Heart left ventricle (tissue), 16 donors: ENCODE results near the gene ATP1A1. TPM values are rescaled to one million over a fixed set of nuclear protein-coding genes. Genes with fewer than 3 reads are reported as not detected.

Source experiments
- ATAC-seq, 4 donors: fragments of 200-7000 bp; cut with Tn5 transposase; one replicate each; pipeline ENCODE4 v1.9.1; 2020 to 2022; ENCODE audit warnings: moderate library complexity in 4 of 4, mild to moderate bottlenecking in 3 of 4, moderate number of reproducible peaks in 1 of 4
- DNase-seq, 5 donors: peaks; one replicate each; pipeline ENCODE4 v3.0.0-alpha.2; 2020
- H3K27ac ChIP-seq, 12 donors: fragments of 200-600 bp; sonication (generic) in 4 of 12; one replicate each; pipeline versions ENCODE4 v1.5.0 to v1.8.0; 2016 to 2022; ENCODE audit warnings: mild to moderate bottlenecking in 2 of 12
- H3K27me3 ChIP-seq, 9 donors: fragments of 200-600 bp; sonication (generic) in 2 of 9; one replicate each; pipeline versions ENCODE4 v1.5.1 to v1.8.0; 2016 to 2022; ENCODE audit warnings: mild to moderate bottlenecking in 3 of 9
- H3K36me3 ChIP-seq, 9 donors: fragments of 200-600 bp; sonication (generic) in 2 of 9; one replicate each; pipeline versions ENCODE4 v1.5.0 to v1.8.0; 2018 to 2022; ENCODE audit warnings: mild to moderate bottlenecking in 2 of 9
- H3K4me1 ChIP-seq, 12 donors: fragments of 200-600 bp; sonication (generic) in 4 of 12; one replicate each; pipeline versions ENCODE4 v1.5.0 to v1.8.0; 2016 to 2022; ENCODE audit warnings: mild to moderate bottlenecking in 3 of 12
- H3K4me3 ChIP-seq, 12 donors: fragments of 200-600 bp; sonication (generic) in 4 of 12; one replicate each; pipeline versions ENCODE4 v1.5.0 to v1.8.0; 2017 to 2022; ENCODE audit warnings: mild to moderate bottlenecking in 9 of 12, moderate library complexity in 4 of 12
- H3K9me3 ChIP-seq, 12 donors: fragments of 200-600 bp; sonication (generic) in 4 of 12; one replicate each; pipeline versions ENCODE4 v1.5.0 to v1.8.0; 2016 to 2022; ENCODE audit warnings: mild to moderate bottlenecking in 1 of 12
- POLR2A ChIP-seq, 2 donors: fragments of 450-650 bp; IDR thresholded peaks; one replicate each; pipeline ENCODE4 v1.6.1; 2017; ENCODE audit warnings: antibody characterized with exemption in 2 of 2, mild to moderate bottlenecking in 2 of 2, moderate library complexity in 2 of 2
- WGBS, 4 donors: extraction: QIAGEN DNeasy Blood & Tissue Kit in 2 of 4; methylation state at CpG; one replicate each; pipeline versions ENCODE4 v1.1.5 to v1.1.7; 2013 to 2018; 5-methylcytosine and 5-hydroxymethylcytosine counted together
- intact Hi-C, 10 donors: fragments of 100-400 bp; cut with DNase I; formaldehyde crosslinking; loops; one replicate each; pipeline versions ENCODE4 v1.11.1 to v1.14.2; 2022
- polyA plus RNA-seq, 2 donors: library from polyadenylated mRNA; stranded (reverse); fragments of 200-250 nt; gene quantifications; one replicate each; pipeline ENCODE4 v1.2.3, GENCODE V29; 2013
- total RNA-seq, 9 donors: library from RNA; depleted of rRNA in 2 of 9; stranded (reverse); fragments of >200 nt in 2 of 9; fragmentation: NEBNext Ultra II Directional in 3 of 9; extraction: Animal tissue kit (Norgen Biotek cat#: 25700) in 3 of 9; gene quantifications; one replicate each; pipeline versions ENCODE4 v1.1.0 to v1.2.4, GENCODE V29; 2016 to 2023
- TF ChIP-seq, protein P1 (sequence below), 12 donors: fragments of 200-600 bp; sonication (generic) in 4 of 12; IDR thresholded peaks; one replicate each; pipeline versions ENCODE4 v1.5.0 to v1.8.0; 2018 to 2022; ENCODE audit warnings: antibody characterized with exemption in 12 of 12, mild to moderate bottlenecking in 5 of 12
- donor health status: ischemic (EF 13 %, LVEDD 7.1; RV severe dilation, severe dysfunction).
- donor health status: healthy with polysubstance abuse.
- donor health status: DM: no; HTN: yes; CAD: no.
- donor health status: DM: no; HTN: no; CAD: no.
- donor health status: ischemic (EF 25% LVEDD 6.9; RV normal size, moderate dysfunction).
- donor health status: ischemic (EF 25% LVEDD 5.7; RV mildly dilated, moderate dysfunction).
- donor health status: healthy.
- donor health status: DM: yes; HTN: yes; CAD: no.
- donor health status: ischemic (EF 35%, LVEDD 5.7; RV mildly dilated, moderate dysfunction).
- donor health status: nonischemic (EF 11% LVEDD 7.7; RV severe dilation, severe dysfunction).
- donor health status: DM: yes; HTN: yes; CAD: no.
- donor health status: PGD.
- donor health status: ischemic (EF 29% LVEDD 5.4; RV normal size, mild dysfunction).
- donor health status: nonischemic (EF 23%, LVEDD 6.1; RV moderate dilation, normal function).

The ATP1A1 gene
- total and polyA plus RNA-seq, 11 donors, result 115 to 896 (median 241) TPM

DNA sequence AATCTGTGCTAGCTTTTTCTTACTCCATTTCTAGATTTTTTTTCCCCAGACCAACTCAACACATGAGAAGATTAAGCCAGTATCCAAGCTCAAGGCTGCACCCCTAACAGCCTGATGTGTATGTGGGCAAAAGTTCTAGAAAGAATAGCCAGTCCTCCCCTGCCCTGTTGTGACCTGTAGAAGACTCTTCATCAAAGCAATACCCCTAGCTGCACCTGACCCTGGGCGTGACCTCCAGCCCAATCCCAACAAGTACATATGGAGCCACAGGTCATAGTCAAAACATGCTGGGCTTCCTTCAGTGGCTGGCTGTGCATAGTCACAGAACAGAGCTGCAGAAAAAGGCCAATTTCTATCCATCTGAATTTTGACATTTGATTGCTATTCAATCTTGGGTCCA, 72.5 kb downstream of the ATP1A1 start:
- no peak for TF ChIP-seq POLR2A (IDR thresholded peaks at IDR 0.05)
- TF ChIP-seq, protein P1, sequence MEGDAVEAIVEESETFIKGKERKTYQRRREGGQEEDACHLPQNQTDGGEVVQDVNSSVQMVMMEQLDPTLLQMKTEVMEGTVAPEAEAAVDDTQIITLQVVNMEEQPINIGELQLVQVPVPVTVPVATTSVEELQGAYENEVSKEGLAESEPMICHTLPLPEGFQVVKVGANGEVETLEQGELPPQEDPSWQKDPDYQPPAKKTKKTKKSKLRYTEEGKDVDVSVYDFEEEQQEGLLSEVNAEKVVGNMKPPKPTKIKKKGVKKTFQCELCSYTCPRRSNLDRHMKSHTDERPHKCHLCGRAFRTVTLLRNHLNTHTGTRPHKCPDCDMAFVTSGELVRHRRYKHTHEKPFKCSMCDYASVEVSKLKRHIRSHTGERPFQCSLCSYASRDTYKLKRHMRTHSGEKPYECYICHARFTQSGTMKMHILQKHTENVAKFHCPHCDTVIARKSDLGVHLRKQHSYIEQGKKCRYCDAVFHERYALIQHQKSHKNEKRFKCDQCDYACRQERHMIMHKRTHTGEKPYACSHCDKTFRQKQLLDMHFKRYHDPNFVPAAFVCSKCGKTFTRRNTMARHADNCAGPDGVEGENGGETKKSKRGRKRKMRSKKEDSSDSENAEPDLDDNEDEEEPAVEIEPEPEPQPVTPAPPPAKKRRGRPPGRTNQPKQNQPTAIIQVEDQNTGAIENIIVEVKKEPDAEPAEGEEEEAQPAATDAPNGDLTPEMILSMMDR (IDR thresholded peaks at IDR 0.05), result no peak
- Histone ChIP-seq H3K4me1 (no peaks in the 10 kb centered on the region), H3K4me3 (no peak overlapping the region), H3K36me3 (no peaks in the 10 kb centered on the region), H3K27me3 (no peaks in the 10 kb centered on the region), H3K9me3 (no peaks in the 10 kb centered on the region), H3K27ac (no peak overlapping the region)
- intact Hi-C loops, result no loop called here
- no peak for ATAC-seq
- DNase-seq, result no peak
- 89 to 100% (median 97%) methylated on average over 1 of the region's 1 CpG for WGBS, 4 donors

GRCh38 chr1:116446686-116447085, 73.6 kb downstream of the ATP1A1 start:
- H3K27me3 ChIP-seq, result no peaks in the 10 kb centered on the region
- no peak for TF ChIP-seq POLR2A (IDR thresholded peaks at IDR 0.05)
- TF ChIP-seq, protein P1 (IDR thresholded peaks at IDR 0.05), result no peak
- 96 to 98% (median 97%) methylated on average over 3 of the region's 3 CpGs for WGBS, 4 donors
- H3K4me3 ChIP-seq, result no peak overlapping the region
- H3K4me1 ChIP-seq, result no peaks in the 10 kb centered on the region
- H3K36me3 ChIP-seq, result no peaks in the 10 kb centered on the region
- intact Hi-C loops, result no loop called here
- DNase-seq (no peak), ATAC-seq (no peak)
- no peak overlapping the region for H3K27ac ChIP-seq
- no peaks in the 10 kb centered on the region for H3K9me3 ChIP-seq

- Histone ChIP-seq H3K9me3 (no peaks in the 10 kb centered on the region), H3K27ac (no peak overlapping the region), H3K4me3 (no peak overlapping the region), H3K4me1 (no peaks in the 10 kb centered on the region), H3K36me3 (no peaks in the 10 kb centered on the region), H3K27me3 (no peaks in the 10 kb centered on the region)
- ATAC-seq (no peak), DNase-seq (no peak)
- TF ChIP-seq, protein P1 (IDR thresholded peaks at IDR 0.05), result no peak
- TF ChIP-seq POLR2A (IDR thresholded peaks at IDR 0.05), result no peak
- 56 to 73% (median 70%) methylated on average over 7 of the region's 7 CpGs for WGBS, 4 donors
- intact Hi-C loops, result no loop called here
These were observed 75.8 kb downstream of the ATP1A1 start for GRCh38 chr1:116448785-116449385.

DNA sequence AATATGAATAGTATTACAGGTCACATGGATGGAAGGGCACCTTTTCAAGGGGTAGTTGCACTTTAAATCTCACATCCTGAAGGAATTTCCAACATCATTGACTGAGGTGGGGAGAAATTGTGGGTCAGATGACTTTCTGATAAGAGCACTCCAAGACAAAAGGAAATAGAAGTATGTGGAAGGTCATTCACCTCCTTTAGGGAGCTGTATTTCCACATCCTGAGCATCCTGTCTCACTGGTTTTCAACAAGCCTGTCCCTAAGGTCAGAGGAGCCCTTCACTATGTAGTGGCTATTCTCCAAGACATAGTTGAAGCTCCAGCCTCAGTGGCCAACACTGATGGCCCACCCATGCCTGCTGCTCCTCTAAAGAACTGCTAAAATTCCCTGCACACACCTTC, 76.5 kb downstream of the ATP1A1 start:
- no peak overlapping the region for H3K4me3 ChIP-seq
- no peak for ATAC-seq
- TF ChIP-seq, protein P1 (IDR thresholded peaks at IDR 0.05), result no peak
- TF ChIP-seq POLR2A (IDR thresholded peaks at IDR 0.05), result no peak

More for the DNA sequence above, 76.5 kb downstream of the ATP1A1 start:
- Histone ChIP-seq H3K36me3 (no peaks in the 10 kb centered on the region), H3K4me1 (no peaks in the 10 kb centered on the region), H3K9me3 (no peaks in the 10 kb centered on the region), H3K27me3 (no peaks in the 10 kb centered on the region), H3K27ac (no peak overlapping the region)
- intact Hi-C loops, result no loop called here
- DNase-seq, result no peak
